Type B pancreatic cell (in vitro differentiated cells): ENCODE results near the gene STYX. TPM values are rescaled to one million over a fixed set of nuclear protein-coding genes. Genes with fewer than 3 reads are reported as not detected.
"Not testable (repeated sequence)": the region's sequence is repeated elsewhere in the genome, so short reads cannot be mapped to it uniquely, and the experiment has no call there.

Source experiments
- DNase-seq: peaks from one replicate; pipeline ENCODE4 v3.0.0; 2021; ENCODE audit warnings: mixed read lengths; ENCODE audit not compliant: unreplicated experiment; ENCODE audit errors: extremely low spot score
- H3K27ac Mint-ChIP-seq: 2 replicates; pipeline ENCODE4 v1.8.0; 2021; ENCODE audit warnings: mild to moderate bottlenecking, mixed read lengths
- H3K27me3 Mint-ChIP-seq: 2 replicates; pipeline ENCODE4 v1.8.0; 2021; ENCODE audit warnings: mixed read lengths
- H3K36me3 Mint-ChIP-seq: 2 replicates; pipeline ENCODE4 v1.8.0; 2021; ENCODE audit warnings: mixed read lengths
- H3K4me1 Mint-ChIP-seq: one replicate; pipeline ENCODE4 v1.8.0; 2021; ENCODE audit warnings: mixed read lengths; ENCODE audit not compliant: unreplicated experiment
- H3K4me3 Mint-ChIP-seq: 2 replicates; pipeline ENCODE4 v1.8.0; 2021; ENCODE audit warnings: mild to moderate bottlenecking, mixed read lengths
- H3K9me3 Mint-ChIP-seq: 2 replicates; pipeline ENCODE4 v1.8.0; 2021; ENCODE audit warnings: mixed read lengths
- CTCF ChIP-seq: fragments of 200-600 bp; sonication (generic); conservative IDR thresholded peaks from 2 replicates; pipeline ENCODE4 v1.5.0; 2021; ENCODE audit warnings: antibody characterized with exemption, mild to moderate bottlenecking
- total RNA-seq: library from RNA; stranded (reverse); gene quantifications from 2 replicates; pipeline ENCODE4 v1.2.1, GENCODE V29; 2021; ENCODE audit warnings: low replicate concordance

STYX gene
- total RNA-seq, 1 donor from 2014 or later: 11.0 TPM

GRCh38 chr14:52711666-52712065 is 18.3 kb upstream of the STYX start:
- DNase-seq: no peak
- H3K4me1 Mint-ChIP-seq: peaks cover 11% of the 10 kb centered on the region
- no peak for TF ChIP-seq CTCF
- H3K27ac Mint-ChIP-seq: no peak overlapping the region
- H3K4me3 Mint-ChIP-seq: no peak overlapping the region
- H3K9me3 Mint-ChIP-seq: peaks cover under 1% of the 10 kb centered on the region
- H3K27me3 Mint-ChIP-seq: no peaks in the 10 kb centered on the region
- H3K36me3 Mint-ChIP-seq: peaks cover 43% of the 10 kb centered on the region

- peaks cover 27% of the 10 kb centered on the region for H3K36me3 Mint-ChIP-seq
- H3K27me3 Mint-ChIP-seq: no peaks in the 10 kb centered on the region
Measured at GRCh38 chr14:52716155-52716554, 13.8 kb upstream of the STYX start.

DNA sequence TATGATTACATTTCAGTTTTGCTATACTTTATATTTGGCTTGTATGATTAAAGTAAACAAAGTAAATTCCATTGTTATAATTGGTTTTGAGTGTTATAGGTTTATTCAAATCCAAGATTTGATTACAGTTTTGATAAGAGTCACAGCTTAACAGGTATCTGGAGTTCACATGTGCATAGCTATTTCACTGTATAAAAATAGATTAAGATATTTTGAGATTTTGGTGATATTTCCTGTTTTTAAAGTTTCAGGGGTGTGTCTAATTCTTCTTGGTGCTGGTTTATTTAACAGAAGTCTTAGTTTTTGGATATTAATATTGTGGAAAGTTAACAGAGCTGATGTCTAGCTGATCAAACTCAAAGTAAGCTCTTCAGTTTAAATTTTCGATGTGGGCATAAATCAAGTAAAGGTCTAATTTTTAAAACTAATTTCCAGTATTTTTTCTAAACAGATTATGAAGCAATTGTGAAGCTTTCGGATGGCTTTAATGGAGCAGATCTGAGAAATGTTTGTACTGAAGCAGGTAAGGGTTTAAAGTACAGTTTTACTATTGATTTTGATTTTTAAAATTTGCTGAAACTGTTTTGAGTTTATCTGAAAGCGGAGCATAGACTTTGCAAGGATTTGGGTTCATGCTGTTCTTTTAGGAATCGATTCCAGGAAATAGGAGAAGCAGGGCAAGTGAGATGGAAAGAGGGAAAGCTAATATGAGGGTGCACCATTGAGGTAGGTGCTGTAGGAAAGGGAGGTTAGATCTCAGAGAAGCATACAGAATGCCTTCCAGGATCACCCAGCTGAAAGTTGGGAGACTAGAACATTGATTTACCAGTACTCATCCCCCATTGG is 6.2 kb upstream of the STYX start:
- no peak for TF ChIP-seq CTCF
- H3K27ac Mint-ChIP-seq: no peak overlapping the region
- no peak for DNase-seq
- H3K27me3 Mint-ChIP-seq: no peaks in the 10 kb centered on the region
- no peaks in the 10 kb centered on the region for H3K9me3 Mint-ChIP-seq
- H3K36me3 Mint-ChIP-seq: peaks cover 27% of the 10 kb centered on the region
- no peak overlapping the region for H3K4me3 Mint-ChIP-seq
- no peaks in the 10 kb centered on the region for H3K4me1 Mint-ChIP-seq

More at GRCh38 chr14:52716155-52716554, 13.8 kb upstream of the STYX start:
- TF ChIP-seq CTCF: no peak
- Mint-ChIP-seq H3K4me1 (no peaks in the 10 kb centered on the region), H3K27ac (no peak overlapping the region), H3K4me3 (no peak overlapping the region), H3K9me3 (no peaks in the 10 kb centered on the region)
- DNase-seq: no peak

DNA sequence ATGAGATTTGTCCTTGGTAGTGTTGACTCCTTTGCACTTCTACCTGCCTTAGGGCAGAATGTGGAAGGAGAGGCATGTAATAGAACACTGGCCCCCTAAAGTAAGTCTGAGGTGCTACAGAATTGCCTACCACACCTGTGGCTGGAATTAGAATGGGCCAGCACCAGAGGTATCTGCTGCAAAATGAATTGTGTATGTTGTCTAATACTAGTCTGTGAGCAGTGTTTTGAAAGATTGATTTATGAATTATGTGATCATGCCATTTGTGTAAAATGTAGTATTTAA is 5.7 kb upstream of the STYX start:
- Mint-ChIP-seq H3K36me3 (peaks cover 25% of the 10 kb centered on the region), H3K27ac (no peak overlapping the region), H3K27me3 (no peaks in the 10 kb centered on the region)

DNA sequence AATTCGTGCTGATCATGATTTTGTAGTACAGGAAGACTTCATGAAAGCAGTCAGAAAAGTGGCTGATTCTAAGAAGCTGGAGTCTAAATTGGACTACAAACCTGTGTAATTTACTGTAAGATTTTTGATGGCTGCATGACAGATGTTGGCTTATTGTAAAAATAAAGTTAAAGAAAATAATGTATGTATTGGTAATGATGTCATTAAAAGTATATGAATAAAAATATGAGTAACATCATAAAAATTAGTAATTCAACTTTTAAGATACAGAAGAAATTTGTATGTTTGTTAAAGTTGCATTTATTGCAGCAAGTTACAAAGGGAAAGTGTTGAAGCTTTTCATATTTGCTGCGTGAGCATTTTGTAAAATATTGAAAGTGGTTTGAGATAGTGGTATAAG is 2.5 kb upstream of the STYX start:
- H3K9me3 Mint-ChIP-seq, H3K4me1 Mint-ChIP-seq, H3K27me3 Mint-ChIP-seq, H3K4me3 Mint-ChIP-seq, H3K27ac Mint-ChIP-seq, DNase-seq: not testable (repeated sequence)
- H3K36me3 Mint-ChIP-seq: peaks cover 22% of the 10 kb centered on the region

More for the DNA sequence above, 5.7 kb upstream of the STYX start:
- Mint-ChIP-seq H3K9me3 (no peaks in the 10 kb centered on the region), H3K4me3 (no peak overlapping the region), H3K4me1 (no peaks in the 10 kb centered on the region)
- TF ChIP-seq CTCF: no peak
- DNase-seq: no peak

- Mint-ChIP-seq H3K36me3 (peaks cover 28% of the 10 kb centered on the region), H3K4me3 (peak overlapping the region; percentile 57), H3K4me1 (peaks cover 16% of the 10 kb centered on the region)
- H3K27me3 Mint-ChIP-seq, DNase-seq, H3K27ac Mint-ChIP-seq, H3K9me3 Mint-ChIP-seq: not testable (repeated sequence)
Measured at GRCh38 chr14:52729035-52729434, 931 bp upstream of the STYX start.

- peak overlapping the region; percentile 97 for H3K4me3 Mint-ChIP-seq
- peak overlapping the region; percentile 90 for H3K27ac Mint-ChIP-seq
- peaks cover 16% of the 10 kb centered on the region for H3K4me1 Mint-ChIP-seq
- no peak for DNase-seq
- H3K27me3 Mint-ChIP-seq: no peaks in the 10 kb centered on the region
- TF ChIP-seq CTCF: no peak
- peaks cover 31% of the 10 kb centered on the region for H3K36me3 Mint-ChIP-seq
- peaks cover 4% of the 10 kb centered on the region for H3K9me3 Mint-ChIP-seq
Measured at GRCh38 chr14:52729585-52729924, 411 bp upstream of the STYX start.
